ENCODE results near the gene ARHGEF17. TPM values are rescaled to one million over a fixed set of nuclear protein-coding genes. Genes with fewer than 3 reads are reported as not detected.

Gene ARHGEF17
- total and polyA plus RNA-seq, 2 of the 8 experiments (the other 6 are each of a cell fraction or from before 2014, with no cell fraction given): 11.3 to 14.6 TPM

DNA sequence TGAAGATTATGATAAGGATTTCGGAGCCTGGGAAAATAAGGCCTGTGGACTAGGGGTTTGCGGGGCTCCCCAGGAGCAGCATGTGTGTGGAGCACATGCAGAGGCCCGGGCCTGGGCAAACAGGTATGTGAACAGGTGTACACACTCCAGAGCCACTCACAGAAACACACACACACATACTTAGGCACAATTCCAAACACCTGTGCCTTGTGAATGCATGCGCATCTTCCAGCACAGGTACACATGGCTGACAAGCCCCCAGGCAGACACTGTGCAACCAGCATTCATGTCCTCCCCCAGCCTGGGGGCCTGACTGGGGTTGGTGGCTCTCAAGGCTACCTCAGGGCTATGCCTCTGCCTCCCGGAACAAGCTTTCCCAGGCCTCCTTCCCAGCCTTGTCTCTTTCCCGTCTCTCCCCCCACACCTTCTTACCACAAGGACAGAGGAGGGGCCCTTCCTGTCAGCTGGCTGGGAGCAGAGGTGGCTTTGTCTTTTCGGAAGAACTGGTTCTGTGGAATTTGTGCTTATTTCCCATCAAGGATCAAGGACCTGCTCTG is 38.5 kb upstream of the ARHGEF17 start:
- CTCF ChIA-PET (ENCODE audit: partially characterized antibody): interaction anchor here (0.6 to 16.5 kb wide), 11 partner anchors 12 to 437 kb away, joined by 3 to 173 read pairs (median 6); no protein-coding TSS in a partner anchor
- Histone ChIP-seq H3K56ac (replicated peaks; ENCODE audit: insufficient read length, low read depth, low read length) (peak overlapping the region; percentile 37), H4K8ac (ENCODE audit: extremely low read depth, insufficient read depth, low read length) (peak overlapping the region; percentile 12; the same call in 1 of the 2 replicates), H2BK120ac (replicated peaks; ENCODE audit: low read depth, low read length) (no peak overlapping the region), H3K9me3 (ENCODE audit: insufficient read depth in 2 of 2, low read depth in 1 of 2, low read length in 1 of 2) (no peaks in the 10 kb centered on the region), H4K20me1 (replicated peaks in 1 of 2; ENCODE audit: control insufficient read depth in 1 of 2, insufficient read depth in 2 of 2, low read length in 2 of 2) (peaks cover 0 to 1% of the 10 kb centered on the region in 2 experiments), H4K91ac (replicated peaks; ENCODE audit: insufficient read length, low read length) (peak overlapping the region; percentile 30), H3K23me2 (ENCODE audit: low read depth, low read length) (no peaks in the 10 kb centered on the region; the same call in 1 of the 2 replicates), H2AK5ac (ENCODE audit: low read depth, low read length) (no peak overlapping the region), H3K23ac (ENCODE audit: insufficient read length) (no peak overlapping the region), H2BK20ac (ENCODE audit: low read length) (0 out of 2 replicates have a peak overlapping the region, but pooled peaks have one; percentile 86), H3K79me2 (ENCODE audit: control insufficient read depth in 1 of 2, insufficient read depth in 2 of 2, low read length in 2 of 2) (no peaks in the 10 kb centered on the region), H3K79me1 (ENCODE audit: low read depth, low read length) (0 out of 2 replicates have a peak, but pooled peaks cover 3% of the 10 kb centered on the region), H2AFZ (ENCODE audit: low read length) (no peak overlapping the region), H3K4me3 (ENCODE audit: extremely low read depth in 1 of 4, insufficient read depth in 2 of 4, low read depth in 3 of 4, low read length in 4 of 4) (no peak overlapping the region), H3K18ac (ENCODE audit: extremely low read depth, low read length) (no peak overlapping the region), H3K27ac (ENCODE audit: low read depth, low read length) (no peak overlapping the region), H3K36me3 (ENCODE audit: control insufficient read depth in 2 of 4, insufficient read depth in 4 of 4, low read length in 3 of 4) (no peaks in the 10 kb centered on the region), H2BK12ac (ENCODE audit: low read depth, low read length) (peak overlapping the region; percentile 75; the same call in 1 of the 2 replicates), H3K4me1 (replicated peaks in 1 of 4; ENCODE audit: control insufficient read depth in 3 of 4, insufficient read depth in 4 of 4, low read length in 3 of 4) (peaks cover 0 to 15% (median 11%) of the 10 kb centered on the region in 4 experiments; a peak in 6 of 7 replicates), H3K27me3 (replicated peaks in 1 of 4; ENCODE audit: control insufficient read depth in 3 of 4, extremely low read depth in 1 of 4, insufficient read depth in 3 of 4, low read length in 3 of 4) (peaks cover 0 to 12% (median 8%) of the 10 kb centered on the region in 4 experiments; a peak in 5 of 7 replicates), H4K5ac (ENCODE audit: insufficient read length, low read depth, low read length) (no peak overlapping the region), H3K4me2 (ENCODE audit: insufficient read depth in 1 of 2, low read depth in 2 of 2, low read length in 2 of 2) (peak overlapping the region in 1 of 2 experiments; percentile 16; a peak in 1 of 4 replicates), H2BK5ac (ENCODE audit: low read depth, low read length) (peak overlapping the region; percentile 63; the same call in 1 of the 2 replicates), H3K9ac (replicated peaks in 1 of 4; ENCODE audit: extremely low read depth in 1 of 4, low read depth in 3 of 4, low read length in 3 of 4) (no peak overlapping the region), H3K4ac (replicated peaks; ENCODE audit: insufficient read length, low read depth, low read length) (no peak overlapping the region), H3K14ac (ENCODE audit: insufficient read length) (no peak overlapping the region), H2BK15ac (ENCODE audit: low read length) (peak overlapping the region; percentile 97; the same call in 1 of the 2 replicates)
- POLR2A ChIA-PET (ENCODE audit: partially characterized antibody): interaction anchor here (1.7 kb wide), 1 partner anchor 26 kb away, joined by 3 read pairs; no protein-coding TSS in a partner anchor
- WGBS, 2 experiments (ENCODE audit: extremely low coverage in 1 of 2, insufficient coverage in 1 of 2, insufficient read length in 1 of 2, insufficient replicate concordance in 2 of 2, low coverage in 1 of 2, low lambda C conversion rate in 2 of 2, missing lambda C conversion rate in 1 of 2): 77% methylated on average over 7 of the region's 7 CpGs; no CpG with 5 or more reads in 1 of the 2 experiments
- no peak for FAIRE-seq
- TF ChIP-seq SP1 (IDR thresholded peaks at IDR 0.05; ENCODE audit: low read depth, low read length) (peak; percentile 65; the same call in 1 of the 2 replicates), CEBPB (IDR thresholded peaks at IDR 0.05; ENCODE audit: low read depth, low read length) (no peak), SIN3A (conservative IDR thresholded peaks at IDR 0.05 in 1 of 2, IDR thresholded peaks at IDR 0.05 in 1 of 2; ENCODE audit: low read depth in 1 of 2, low read length in 2 of 2) (0 out of 4 replicates have a peak, but pooled peaks of 1 of the 2 experiments have one; percentile 40), RFX5 (IDR thresholded peaks at IDR 0.05; ENCODE audit: borderline replicate concordance, low read depth, low read length) (no peak), JUN (IDR thresholded peaks at IDR 0.05; ENCODE audit: low read depth, low read length) (no peak), CBX8 (IDR thresholded peaks at IDR 0.05; ENCODE audit: borderline replicate concordance, low read depth, low read length) (no peak), PHF8 (conservative IDR thresholded peaks at IDR 0.05; ENCODE audit: low read depth, low read length) (no peak)
- TF ChIP-seq, protein P1, sequence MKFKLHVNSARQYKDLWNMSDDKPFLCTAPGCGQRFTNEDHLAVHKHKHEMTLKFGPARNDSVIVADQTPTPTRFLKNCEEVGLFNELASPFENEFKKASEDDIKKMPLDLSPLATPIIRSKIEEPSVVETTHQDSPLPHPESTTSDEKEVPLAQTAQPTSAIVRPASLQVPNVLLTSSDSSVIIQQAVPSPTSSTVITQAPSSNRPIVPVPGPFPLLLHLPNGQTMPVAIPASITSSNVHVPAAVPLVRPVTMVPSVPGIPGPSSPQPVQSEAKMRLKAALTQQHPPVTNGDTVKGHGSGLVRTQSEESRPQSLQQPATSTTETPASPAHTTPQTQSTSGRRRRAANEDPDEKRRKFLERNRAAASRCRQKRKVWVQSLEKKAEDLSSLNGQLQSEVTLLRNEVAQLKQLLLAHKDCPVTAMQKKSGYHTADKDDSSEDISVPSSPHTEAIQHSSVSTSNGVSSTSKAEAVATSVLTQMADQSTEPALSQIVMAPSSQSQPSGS (IDR thresholded peaks at IDR 0.05; ENCODE audit: low read length): no peak
- TF ChIP-seq, protein P2, sequence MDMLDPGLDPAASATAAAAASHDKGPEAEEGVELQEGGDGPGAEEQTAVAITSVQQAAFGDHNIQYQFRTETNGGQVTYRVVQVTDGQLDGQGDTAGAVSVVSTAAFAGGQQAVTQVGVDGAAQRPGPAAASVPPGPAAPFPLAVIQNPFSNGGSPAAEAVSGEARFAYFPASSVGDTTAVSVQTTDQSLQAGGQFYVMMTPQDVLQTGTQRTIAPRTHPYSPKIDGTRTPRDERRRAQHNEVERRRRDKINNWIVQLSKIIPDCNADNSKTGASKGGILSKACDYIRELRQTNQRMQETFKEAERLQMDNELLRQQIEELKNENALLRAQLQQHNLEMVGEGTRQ (IDR thresholded peaks at IDR 0.05; ENCODE audit: low read length): no peak
- DNase-seq (ENCODE audit: low read depth in 1 of 2, low spot score in 2 of 2): no peak

Measured in H1 (cell line).